Measurements from ENCODE around the gene CADM2.
"Not testable (repeated sequence)": the region's sequence is repeated elsewhere in the genome, so short reads cannot be mapped to it uniquely, and the experiment has no call there.

CADM2 gene

DNA sequence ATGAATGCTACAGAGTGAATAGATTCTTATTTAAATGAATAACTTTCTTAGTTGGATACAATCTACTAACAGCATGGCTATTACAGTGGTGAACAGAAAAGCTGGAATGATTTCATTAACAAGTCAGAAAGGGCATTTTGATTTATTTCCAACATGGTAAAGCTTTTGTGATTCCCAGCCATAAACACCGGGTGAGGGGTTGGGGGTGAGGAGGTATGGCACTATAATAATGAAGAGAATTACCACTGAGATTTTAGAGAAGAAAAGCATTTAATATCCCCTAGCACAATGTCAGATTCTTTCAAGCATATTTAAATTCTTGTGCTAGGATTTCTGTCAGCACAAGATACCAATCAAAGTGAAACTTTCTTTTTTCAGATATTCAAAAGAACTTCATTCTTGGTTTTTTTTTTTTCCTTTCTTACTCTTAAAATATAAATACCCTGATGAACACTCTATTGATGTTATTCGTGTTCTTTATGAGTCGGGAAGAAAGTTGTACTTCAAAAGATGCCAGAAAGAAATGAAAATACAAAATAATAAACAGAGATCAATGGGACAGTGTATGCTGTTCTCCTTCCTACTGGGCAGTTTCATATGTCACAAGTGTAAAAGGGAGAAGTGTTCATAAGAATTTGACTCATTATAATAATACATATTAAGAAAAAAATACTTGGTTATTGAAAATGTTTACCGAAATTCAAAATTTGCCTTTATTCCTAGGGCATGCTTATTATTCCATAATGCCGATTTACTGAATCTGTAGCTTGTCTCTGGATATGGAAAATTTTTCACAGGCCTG, 522.8 kb downstream of the CADM2 start:
- no peak for DNase-seq (ENCODE audit: low spot score)

DNA sequence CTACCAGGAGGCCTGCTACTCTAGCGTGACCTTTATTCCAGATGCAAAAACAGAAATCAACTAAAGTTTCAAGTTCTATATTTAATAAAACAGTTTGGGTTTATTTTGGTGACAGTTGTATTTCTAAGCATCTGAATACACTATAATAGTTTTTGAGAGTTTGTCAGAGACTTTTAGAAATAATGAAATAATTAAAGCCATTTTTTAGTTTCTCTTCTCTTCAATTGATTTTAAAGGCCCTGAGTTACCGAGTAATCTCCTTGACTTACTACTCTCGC, 523.4 kb downstream of the CADM2 start:
- no peak for DNase-seq (ENCODE audit: low spot score)

DNA sequence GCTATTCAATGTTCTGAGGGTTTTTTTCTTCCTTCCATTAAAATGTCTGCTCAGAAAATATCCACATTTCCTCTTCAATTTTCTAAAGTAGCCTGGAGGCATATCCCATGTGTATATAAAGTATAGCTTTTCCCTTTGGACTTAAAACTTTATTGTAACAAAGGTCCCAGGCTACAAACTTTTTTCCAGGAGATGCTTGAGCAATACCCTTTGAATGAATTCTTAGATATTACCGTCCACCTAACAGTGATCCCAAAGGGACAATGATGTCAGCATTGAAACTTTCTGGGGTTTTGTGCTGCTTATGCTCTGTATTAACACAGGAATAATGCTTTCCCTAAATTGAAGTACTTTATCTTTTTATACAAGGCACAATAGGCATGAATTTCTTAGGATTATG, 525.2 kb downstream of the CADM2 start:
- DNase-seq (ENCODE audit: low spot score): no peak

DNA sequence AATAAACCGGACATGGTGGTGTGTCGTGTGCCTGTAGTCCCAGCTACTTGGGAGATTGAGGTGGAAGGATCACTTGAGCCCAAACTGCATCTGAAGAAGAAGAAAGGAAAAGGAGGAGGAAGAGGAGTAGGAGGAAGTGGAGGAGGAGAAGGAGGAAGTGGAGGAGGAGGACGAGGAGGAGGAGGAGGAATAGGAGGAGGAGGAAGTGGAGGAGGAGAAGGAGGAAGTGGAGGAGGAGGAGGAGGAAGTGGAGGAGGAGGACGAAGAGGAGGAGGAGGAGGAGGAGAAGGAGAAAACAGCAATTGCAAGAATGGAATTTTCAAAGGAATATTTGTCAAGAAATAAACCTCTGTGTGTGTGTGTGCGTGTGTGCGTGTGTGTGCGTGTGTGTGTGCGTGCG, 528.6 kb downstream of the CADM2 start:
- no peak for DNase-seq (ENCODE audit: low spot score)

DNA sequence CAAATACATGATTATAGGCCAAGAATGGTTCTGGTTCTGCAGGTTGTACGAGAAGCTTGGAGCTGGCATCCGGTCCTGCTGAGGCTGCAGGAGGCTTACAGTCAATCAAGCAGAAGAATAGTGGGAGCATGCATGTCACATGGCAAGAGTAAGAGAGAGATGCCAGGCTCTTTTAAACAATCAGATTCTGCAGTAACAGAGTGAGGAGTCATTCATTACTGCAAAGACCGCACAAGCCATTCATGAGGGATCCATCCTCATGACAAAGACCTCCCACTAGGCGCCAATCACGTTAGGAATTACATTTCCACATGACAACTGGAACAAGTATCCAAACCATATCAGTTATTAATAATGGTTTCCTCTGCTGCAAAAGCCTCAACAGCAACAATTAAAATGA, 536.8 kb downstream of the CADM2 start:
- DNase-seq (ENCODE audit: low spot score): no peak

DNA sequence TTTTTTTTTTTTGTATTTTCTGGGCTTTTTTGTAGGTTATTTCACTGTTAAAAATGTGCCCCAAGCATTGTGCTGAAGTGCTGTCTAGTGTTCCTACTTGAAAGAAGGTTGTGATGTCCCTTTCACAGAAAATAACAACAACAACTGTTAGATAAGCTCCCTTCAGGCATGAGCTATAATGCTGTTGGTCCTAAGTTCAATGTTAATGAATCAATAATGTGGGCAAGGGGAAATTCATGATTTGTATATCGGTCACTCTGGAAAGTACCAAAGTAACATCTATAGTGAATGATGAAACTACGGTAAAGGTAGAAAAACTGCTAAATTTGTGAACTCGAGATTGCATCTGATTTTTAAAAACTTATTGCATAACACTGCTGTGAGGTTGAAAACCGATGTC, 539.4 kb downstream of the CADM2 start:
- no peak for DNase-seq (ENCODE audit: low spot score)

DNA sequence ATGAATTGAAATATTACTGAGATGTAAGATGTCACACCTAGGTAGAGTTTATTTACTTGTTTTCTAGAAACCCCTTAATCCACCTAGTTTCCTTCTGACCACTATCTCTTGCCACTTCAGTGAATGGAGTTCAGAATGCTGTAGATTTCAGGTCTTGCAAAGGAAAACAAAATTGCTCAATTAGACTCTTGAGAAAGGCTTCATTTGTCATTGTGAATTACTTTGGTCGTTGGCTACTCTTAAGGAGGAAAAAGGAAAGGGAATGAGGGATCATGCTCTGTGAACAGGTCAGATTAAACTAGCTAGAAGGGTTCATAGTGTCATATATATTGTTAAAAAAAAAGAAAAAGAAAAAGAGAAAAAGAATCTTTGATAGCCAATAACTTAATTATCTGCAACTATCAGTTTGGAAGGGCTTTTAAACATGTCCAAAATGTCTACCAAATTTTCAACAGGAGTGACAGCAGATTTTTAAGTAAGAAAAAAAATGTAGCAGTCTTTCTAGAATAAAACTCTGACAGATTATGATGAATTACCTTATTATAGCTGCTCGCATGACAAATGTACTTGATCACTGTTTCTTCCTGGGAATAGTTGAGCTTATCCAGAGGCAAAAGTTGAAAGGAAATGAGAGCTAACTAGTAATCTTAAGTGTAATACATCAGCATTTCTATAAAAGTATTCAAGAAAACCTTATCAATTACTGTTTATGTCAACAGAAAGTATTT, 543.5 kb downstream of the CADM2 start:
- no peak for DNase-seq (ENCODE audit: low spot score)

DNA sequence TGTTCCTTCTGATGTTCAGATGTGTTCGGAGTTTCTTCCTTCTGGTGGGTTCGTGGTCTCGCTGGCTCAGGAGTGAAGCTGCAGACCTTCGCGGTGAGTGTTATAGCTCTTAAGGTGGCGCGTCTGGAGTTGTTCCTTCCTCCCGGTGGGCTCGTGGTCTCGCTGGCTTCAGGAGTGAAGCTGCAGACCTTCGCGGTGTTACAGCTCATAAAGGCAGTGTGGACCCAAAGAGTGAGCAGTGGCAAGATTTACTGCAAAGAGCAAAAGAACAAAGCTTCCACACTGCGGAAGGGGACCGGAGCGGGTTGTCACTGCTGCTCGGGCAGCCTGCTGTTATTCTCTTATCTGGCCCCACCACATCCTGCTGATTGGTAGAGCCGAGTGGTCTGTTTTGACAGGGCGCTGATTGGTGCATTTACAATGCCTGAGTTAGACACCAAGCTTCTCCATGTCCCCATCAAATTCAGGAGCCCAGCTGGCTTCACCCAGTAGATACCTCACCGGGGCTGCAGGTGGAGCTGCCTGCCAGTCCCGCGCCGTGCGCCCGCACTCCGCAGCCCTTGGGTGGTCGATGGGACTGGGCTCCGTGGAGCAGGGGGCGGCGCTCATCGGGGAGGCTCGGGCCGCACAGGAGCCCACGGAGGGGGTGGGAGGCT, 545.5 kb downstream of the CADM2 start:
- peak; percentile 16 for DNase-seq (ENCODE audit: low spot score)

DNA sequence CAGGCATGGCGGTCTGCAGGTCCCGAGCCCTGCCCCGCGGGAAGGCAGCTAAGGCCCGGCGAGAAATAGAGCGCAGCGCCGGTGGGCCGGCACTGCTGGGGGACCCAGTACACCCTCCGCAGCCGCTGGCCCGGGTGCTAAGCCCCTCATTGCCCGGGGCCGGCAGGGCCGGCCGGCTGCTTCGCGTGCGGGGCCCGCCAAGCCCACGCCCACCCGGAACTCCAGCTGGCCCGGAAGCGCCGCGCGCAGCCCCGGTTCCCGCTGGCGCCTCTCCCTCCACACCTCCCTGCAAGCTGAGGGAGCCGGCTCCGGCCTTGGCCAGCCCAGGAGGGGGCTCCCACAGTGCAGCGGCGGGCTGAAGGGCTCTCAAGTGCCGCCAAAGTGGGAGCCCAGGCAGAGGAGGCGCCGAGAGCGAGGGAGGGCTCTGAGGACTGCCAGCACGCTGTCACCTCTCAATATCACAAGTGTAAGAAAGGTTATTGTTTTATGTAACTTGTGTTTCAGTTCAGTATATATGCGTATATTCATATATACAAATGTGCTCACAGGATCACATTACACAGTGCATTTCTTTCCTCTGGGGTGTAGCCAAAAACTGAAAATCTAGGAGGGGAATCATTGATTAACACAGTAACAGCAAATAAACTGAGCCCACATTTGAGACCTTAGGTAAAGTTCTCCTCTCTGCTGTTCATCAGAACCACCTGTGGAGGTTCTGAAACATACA, 546.2 kb downstream of the CADM2 start:
- DNase-seq (ENCODE audit: low spot score): not testable (repeated sequence)

DNA sequence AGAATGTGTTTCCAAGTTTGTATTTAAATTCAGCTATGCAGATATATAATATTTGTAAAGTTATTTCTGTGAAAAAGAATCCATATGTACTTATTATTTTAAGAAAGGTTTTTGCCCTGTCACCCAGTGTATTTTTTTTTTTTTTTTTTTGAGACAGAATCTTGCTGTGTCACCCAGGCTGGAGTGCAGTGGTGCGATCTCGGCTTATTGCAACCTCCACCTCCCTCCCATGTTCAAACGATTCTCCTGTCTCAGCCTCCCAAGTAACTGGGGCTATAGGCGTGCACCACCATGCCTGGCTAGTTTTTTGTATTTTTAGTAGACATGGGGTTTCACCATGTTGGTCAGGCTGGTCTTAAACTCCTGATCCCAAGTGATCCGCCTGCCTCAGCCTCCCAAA, 548.3 kb downstream of the CADM2 start:
- not testable (repeated sequence) for DNase-seq (ENCODE audit: low spot score)

DNA sequence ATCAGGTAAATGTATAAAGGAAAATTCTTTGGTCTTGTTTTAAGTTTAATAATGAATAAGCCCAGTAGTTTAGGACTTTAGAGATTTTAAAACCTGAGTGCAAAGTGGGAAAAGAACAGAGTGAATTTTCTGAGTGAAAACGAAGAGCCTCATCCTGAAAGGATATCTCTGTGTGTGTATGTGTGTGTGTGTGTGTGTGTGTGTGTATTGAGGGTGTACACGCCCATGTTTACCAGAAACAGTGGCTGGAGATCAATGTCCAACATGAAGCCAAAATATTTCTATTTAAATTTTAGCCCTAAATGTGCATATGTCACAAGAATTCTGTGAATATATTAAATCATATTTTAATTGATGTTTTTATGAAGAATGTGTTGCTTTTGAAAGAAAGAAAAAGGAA, 549.9 kb downstream of the CADM2 start:
- no peak for DNase-seq (ENCODE audit: low spot score)

DNA sequence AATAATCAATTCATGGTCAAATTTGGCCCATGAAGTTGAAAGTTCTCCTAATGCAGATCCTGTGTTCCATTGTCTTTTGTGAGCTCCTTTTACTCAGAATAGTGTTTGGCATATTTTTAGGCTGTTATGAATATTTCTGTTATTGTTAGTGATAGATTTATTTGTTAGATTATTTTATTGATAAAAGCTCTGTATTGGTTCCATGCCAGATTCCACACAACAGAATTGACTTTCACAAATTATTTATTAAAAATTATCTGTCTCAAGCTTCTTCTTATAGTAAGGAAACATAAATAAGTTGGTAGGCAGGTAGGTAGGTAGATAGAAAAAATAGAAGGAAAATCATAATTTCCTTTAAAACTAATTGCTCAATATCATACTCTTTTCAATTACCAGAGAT, 557.4 kb downstream of the CADM2 start:
- DNase-seq (ENCODE audit: low spot score): no peak

DNA sequence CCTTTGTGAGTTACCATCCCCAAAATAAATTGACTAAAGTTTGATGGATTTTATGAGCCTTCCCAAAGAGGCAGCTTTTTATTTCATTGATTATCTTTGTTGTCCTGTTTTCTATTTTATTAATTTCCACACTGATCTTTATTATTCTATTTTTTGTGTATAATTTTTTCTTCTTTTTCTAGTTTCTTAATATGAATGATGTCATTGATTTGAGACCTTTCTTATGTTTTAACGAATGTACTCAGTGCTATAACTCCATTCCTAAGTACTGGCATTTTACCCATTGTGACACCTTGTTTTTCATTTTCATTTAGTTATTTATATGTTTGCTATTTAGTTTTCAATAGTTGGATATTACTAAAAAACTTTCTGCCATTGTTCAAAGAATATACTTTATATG, 565.3 kb downstream of the CADM2 start:
- no peak for DNase-seq (ENCODE audit: low spot score)

DNA sequence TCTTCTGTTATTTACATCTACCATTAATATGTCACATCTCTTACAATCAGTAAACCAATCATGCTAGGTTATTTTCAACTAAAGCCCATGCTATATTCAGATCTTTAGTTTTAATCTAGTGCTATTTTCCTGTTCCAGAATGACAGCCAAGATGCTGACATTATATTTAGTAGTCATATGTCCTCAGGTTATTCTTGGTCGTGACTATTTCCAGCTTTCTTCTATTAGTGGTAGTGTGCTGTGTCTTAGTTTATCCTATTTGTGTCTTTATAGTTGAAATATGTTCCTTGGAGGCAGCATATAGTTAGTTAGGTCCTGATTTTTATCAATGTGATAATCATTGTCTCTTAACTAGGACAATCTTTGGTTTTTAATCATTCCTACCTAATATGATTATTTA, 566.5 kb downstream of the CADM2 start:
- no peak for DNase-seq (ENCODE audit: low spot score)

DNA sequence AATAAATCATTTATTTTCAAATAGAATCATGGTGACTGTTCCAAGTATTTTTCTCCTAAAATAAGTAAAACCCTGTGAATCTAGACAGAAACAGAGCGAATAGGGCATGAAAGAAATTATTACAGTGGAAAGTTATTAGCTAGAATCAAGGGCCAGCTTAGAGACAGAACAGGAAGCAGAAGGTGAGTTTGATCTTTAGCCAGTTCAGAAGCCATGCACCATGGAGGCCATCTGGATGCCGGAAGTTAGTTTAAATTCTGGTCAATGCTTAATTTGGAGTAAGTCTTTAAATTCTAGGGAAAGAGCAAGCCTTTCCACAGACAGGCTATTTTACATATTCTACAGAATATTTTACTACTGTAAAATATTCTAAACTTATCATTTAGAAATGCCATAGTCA, 574.8 kb downstream of the CADM2 start:
- no peak for DNase-seq (ENCODE audit: low spot score)

DNA sequence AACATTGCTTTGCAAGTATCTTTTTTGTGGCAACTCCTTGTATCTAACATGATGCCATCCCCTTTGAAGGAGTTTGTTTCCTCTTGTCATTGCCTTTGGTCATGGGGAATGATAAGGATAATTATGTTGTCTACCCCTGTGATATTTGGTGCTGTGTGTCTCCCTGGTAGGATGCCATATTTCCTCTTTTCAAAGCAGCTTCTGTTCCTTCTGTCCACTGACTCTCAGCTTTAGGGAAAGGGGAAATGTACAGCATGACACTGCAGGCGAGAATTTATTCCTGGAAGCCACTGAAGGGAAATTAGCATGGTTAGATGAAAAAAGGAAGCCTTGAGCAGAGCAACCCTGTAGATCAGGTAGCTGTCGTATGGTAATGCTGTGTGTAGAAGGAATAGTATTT, 576.7 kb downstream of the CADM2 start:
- no peak for DNase-seq (ENCODE audit: low spot score)

DNA sequence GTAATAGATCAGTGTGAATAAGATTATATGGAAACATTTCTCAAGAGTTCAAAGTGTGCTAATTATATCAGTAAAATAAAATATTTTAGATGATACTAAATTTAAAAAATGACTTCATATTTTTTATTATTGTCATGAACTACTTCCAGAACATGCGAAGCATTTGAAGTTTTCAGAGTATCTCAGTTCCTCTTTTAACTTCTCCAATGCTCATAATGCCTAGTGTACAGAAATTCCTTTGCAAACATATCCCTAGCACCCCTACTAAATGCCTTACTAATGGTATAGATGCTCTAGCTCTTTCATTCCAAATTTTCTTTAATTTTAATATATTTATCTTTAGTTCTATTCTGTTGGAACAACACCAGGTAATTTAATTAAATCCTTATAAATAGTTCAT, 580.4 kb downstream of the CADM2 start:
- no peak for DNase-seq (ENCODE audit: low spot score)

DNA sequence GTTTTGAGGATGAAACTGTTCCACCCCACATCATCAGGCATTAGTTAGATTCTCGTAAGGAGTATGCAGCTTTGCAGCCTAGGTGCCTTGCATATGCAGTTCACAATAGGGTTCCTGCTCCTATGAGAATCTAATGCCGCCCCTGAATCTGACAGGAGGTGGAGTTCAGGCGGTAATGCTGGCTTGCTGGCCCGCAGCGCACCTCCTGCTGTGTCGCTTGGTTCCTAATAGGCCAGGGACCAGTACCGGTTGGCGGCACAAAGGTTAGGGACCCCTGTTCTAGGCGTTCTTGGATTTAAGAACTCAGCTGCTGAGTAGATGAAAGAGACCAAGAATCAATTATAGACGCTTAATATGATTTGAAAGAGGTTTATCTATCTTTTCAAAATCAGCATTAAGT, 595.4 kb downstream of the CADM2 start:
- DNase-seq (ENCODE audit: low spot score): no peak

DNA sequence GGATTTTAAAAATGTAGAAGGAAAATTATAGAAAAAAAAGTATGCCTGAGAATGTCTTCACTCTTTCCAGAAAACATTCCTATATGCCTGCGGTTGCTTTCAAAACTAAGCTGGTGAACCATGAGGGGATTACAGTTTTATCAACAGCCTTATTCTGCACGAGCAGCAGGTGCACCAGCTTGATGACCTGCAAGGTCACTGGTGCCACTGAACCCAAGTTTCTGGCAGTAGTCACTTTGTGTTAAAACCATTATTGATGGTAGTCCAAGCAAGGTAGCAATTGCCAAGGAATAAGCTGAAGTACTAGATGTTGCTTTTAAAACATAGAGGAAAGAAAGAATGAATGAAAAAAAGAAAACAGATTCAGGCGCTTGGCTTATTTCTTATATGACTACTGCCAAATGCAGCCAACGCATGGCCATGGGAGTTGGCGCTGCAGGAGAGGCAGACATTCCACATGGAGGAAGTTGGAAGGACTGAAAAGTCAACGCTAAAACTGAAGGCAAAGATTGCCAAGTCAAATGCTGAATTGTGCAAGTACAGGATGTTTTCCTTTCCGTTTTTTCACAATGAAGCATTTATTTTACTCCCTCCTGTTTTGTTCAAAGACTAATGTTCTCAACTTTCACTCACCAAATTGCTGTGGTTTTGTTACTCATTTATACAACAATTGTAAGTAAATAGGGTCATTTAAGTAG, 601.4 kb downstream of the CADM2 start:
- DNase-seq (ENCODE audit: low spot score): no peak

DNA sequence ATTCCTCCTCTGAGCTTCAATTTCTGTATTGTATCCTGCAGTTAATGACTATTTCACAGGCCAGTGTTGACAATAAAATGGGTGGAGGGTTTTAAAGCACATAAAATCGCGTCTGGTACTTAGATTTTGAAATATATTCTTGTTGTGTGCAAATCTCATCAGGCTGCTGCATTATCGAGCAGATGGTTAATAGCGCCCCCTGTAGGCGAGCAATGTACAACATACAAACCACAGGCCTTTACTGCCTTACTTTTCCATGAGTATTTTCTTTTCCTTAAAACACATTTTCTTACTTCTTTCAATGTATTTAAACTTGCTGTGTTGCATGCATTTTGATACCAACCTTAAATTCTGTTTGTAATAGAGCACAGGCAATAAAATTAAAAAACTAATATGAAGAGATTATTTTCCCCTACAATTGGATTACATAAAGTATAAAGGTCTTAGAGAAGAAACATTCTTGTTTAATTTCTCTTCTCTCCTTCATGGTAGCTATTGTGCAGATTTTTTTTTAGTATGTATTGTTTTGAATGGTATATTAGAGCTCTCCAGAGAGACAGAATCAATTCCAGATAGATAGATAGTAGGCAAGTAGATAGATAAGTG, 608.4 kb downstream of the CADM2 start:
- peak; percentile 47 for DNase-seq (ENCODE audit: low spot score)

DNA sequence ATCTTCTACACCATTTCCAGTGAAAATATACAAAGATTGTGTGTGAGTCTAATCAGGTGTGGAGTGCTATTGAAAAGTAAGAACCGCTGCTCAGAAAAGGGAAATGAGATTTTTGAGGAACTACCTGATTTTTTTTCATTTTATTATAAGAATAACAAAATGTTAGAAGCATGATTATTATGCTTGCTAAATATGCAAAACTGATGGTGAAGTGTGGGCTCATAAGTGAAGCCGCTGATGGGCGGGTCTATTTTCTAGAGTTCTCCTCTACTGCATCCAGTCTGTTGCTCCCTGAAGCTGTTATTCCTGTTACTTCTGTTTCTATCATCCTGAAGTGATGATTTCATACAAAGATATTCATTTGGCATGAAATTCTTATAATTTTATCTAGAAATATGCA, 612.0 kb downstream of the CADM2 start:
- no peak for DNase-seq (ENCODE audit: low spot score)

DNA sequence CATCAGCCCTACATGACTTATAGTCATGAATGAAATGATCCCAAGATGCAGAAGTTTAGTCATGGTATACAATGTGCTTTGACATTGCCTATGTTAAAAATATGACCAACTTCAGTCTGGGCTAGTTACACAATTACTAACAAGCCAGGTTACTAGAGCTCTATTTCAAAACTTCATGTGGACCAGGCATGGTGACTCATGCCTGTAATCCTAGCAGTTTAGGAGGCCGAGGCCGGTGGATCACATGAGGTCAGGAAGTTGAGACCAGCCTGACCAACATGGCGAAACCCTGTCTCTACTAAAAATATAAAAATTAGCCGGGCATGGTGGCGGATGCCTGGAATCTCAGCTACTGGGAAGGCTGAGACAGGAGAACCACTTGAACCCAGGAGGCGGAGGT, 613.0 kb downstream of the CADM2 start:
- DNase-seq (ENCODE audit: low spot score): no peak

All from activated CD4-positive, alpha-beta T cell treated with anti-CD3 and anti-CD28 coated beads, Interleukin-2, Interleukin-4, amounts not matched to agents 100 ng/mL and 50 ng/mL, durations not matched to agents 16 hours and 8 hours (primary cell).